Stimulated activated naive CD4-positive, alpha-beta T cell treated with Interleukin-2 at 50 U/mL for 16 hours (primary cell): ENCODE results near the gene IL15.
"Not testable (repeated sequence)": the region's sequence is repeated elsewhere in the genome, so short reads cannot be mapped to it uniquely, and the experiment has no call there.

ENCODE experiments used
- DNase-seq: peaks from one replicate; lab custom pipeline; 2025; lab: John Stamatoyannopoulos, UW

IL15 gene

DNA sequence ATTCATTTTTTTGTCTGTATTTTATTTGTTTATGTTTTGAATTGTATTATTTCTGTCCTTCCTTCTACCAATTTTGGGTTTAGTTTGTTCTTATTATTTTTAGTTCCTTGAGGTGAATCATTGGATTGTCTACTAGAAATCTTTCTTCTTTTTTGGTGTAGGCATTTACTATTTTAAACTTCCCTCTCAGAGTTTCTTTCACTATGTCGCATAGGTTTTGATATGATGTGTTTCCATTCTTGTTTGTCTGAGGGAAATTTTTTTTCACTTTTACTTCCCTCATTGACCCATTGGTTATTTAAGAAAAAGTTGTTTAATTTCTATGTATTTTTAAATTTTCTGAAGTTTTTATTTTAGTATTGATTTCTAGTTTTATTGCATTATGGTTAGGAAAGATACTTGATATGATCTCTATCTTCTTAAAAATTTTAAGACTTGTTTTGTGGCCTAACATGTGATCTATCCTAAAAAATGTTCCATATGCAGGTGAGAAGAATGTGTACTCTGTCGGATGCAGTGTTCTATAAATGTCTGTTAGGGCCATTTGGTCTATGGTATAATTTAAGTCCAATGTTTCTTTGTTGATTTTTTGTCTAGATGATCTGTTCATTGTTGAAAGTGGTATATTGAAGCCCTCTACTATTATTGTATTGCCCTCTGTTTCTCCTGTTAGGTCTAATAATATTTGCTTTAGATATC, 68.8 kb downstream of the IL15 start:
- no peak for DNase-seq

- DNase-seq = no peak
These were observed 69.5 kb downstream of the IL15 start for GRCh38 chr4:141705747-141706377.

DNA sequence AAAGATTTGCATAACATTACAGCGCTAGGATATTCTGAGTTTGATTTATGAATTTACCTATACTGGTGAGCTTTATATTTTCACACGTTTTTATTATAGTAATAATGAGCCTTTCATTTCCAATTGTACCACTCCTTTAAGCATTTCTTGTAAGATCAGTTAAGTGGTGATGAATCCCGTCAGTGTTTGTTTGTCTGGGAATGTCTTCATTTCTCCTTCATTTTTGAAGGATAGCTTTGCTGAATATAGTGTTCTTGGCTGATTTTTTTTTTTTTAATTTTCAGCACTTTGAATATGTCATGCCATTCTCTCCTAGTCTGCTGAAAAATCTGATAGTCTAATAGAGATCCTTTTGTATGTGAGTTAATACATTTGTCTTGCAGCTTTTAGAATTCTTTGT, 70.1 kb downstream of the IL15 start:
- no peak for DNase-seq

DNA sequence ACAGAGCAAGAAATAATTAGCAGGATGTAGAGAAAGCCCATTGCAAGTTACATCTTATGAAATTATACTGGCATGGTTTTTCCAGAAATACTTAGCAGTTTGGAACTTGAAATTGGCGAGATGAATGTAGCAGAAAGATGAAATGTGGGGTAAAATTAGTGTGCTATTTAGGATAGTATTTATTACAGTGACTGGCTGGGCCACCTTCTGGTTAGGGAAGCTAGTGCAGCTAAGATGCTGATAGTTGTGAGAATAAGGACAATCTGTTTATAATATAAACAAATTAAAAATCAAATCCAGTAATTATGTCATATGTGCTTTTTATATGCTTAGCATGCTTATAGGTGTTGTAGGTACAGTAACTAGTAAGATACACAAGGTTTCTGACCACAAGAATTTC, 74.8 kb downstream of the IL15 start:
- no peak for DNase-seq

GRCh38 chr4:141713185-141713584, 76.8 kb downstream of the IL15 start:
- DNase-seq = no peak

DNA sequence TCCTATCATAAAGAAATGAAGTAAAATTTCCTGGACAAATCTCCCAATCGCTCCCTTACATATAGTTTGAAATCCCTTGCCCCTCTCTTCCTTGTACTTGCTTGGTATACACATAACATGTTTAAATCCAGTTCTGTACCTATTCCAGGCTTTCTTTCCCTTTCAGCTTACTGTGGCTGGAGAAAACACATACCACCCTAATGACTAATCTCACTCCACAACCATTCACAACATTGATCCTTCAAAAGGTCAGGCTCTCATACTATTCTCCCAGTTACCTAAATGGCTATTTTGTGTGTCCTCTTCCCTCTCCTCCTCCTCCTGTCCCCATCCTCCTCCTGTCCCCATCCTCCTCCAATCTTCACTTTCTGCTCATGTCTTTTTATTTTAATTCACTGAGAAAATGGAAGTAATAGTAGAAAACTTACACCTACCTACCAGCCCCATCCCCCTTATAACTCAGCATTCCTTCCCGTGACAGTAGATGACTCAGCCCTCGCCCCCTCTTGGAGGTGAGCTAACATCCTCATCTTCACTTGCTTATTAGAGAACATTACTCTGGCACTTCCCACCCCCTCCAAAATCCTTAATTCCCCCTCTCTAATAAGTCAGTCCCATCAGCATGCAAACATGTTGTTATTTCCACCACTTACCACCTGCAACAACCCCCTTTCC, 77.5 kb downstream of the IL15 start:
- DNase-seq = no peak

DNA sequence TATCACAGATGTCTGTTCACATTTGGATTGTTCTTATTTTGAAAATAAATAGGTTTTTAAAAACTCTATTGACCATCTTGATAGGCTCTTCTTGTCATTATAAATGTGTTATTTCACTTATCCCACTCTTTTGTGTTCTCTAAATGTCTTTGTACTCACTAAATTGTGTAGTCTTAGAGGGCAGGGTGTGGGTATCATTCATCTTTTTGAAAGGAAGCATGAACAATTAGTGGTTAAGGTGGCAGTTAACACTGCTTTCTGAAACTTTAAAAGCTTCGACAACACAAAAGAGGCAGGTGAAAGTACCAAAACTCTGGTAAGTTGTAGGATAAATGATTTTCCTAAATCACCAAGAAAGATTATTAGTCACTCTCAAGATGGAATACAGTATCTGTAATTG, 83.2 kb downstream of the IL15 start:
- no peak for DNase-seq

- no peak for DNase-seq
These were observed 84.8 kb downstream of the IL15 start for GRCh38 chr4:141721174-141721573.

DNA sequence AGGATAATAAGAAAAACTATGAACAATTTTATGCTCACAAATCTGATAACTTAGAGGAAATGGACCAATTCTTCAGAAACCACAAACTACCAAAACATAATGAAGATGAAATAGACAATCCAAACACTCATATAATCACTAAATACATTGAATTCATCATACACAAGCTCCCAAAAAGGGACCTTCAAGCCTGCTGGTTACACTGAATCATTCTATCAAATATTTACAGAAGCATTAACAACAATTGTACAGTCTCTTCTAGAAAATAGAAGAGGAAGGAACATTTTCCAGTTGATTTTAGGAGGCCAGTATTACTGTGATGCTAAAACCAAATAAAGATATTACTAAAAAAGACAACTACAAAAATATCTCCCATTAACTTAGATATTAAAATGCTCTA, 88.3 kb downstream of the IL15 start:
- DNase-seq = no peak

- DNase-seq = no peak
These were observed 91.0 kb downstream of the IL15 start for GRCh38 chr4:141727420-141727819.

- no peak for DNase-seq
These were observed 94.4 kb downstream of the IL15 start for GRCh38 chr4:141730805-141731204.

GRCh38 chr4:141731481-141731880, 95.1 kb downstream of the IL15 start:
- no peak for DNase-seq

DNA sequence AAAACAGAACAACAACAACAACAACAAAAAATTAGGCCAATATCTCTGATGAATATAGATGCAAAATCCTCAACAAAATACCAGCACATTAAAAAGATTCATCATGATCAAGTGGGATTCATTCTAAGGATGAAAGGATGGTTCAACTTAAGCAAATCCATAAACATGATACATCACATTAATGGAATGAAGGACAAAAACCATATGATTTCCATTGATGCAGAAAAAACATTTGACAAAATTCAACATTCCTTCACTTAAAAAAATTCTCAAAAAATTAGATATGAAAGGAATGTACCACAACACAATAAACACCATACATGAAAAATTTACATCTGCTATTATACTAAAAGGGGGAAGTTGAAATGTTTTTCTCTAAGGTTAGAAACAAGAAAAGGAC, 103.3 kb downstream of the IL15 start:
- DNase-seq = no peak

DNA sequence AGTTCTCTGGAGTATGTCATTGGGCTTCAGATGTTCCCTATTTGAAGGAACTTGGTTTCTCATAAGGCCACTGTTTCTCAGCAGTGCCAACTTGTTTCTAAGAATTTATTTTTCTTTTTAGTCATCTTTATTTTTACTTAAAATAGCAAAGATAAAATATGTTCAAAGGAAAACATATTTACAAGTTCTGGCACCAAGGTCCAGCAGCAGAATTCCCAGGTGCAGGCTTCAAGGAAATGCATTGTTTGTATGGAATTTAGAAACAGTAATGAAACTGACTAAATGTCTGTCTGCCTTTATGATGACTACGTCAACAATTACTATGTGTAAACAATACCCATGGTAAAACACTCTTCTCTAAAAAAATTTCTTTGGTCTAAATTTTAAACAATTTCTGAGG, 109.6 kb downstream of the IL15 start:
- DNase-seq = no peak

- not testable (repeated sequence) for DNase-seq
These were observed 115.4 kb downstream of the IL15 start for GRCh38 chr4:141751806-141752205.

DNA sequence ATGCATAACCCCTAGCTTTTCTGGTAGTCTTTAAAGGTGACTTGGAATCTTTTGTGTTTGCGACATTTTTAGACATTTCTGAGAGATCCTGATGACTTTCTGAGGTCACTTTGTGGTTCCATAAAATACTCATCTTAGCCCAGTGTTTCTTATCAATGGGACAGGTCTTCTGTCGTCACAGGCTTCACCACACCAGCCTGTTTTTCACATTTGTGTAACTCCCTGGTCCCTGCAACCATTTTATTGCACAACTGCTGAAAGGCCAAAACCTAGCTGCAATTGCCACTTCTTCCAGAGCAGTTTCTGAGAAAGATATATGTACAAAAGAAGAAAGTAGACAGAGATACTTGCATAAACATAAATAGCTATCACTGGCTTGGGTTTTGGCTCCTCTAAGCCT, 120.9 kb downstream of the IL15 start:
- no peak for DNase-seq

GRCh38 chr4:141759796-141760425, 123.5 kb downstream of the IL15 start:
- DNase-seq = no peak

DNA sequence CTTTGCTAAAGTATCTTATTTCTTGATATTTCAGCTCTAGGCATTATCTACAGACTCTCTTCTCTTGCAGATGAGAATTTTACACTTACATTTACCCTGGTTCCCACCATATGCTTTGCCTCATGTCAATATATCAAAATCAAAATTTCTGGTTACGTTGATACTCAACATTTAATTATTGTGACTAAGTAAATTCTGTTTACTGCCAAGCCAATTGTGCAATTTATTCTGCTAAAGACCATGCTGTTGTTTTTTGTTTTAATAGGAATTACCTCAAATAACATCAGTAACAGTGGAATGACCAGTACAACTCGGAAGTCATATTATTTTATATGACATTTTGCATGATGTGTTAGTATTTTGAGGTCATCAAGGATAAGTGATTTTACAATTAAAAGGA, 125.5 kb downstream of the IL15 start:
- DNase-seq = no peak

DNA sequence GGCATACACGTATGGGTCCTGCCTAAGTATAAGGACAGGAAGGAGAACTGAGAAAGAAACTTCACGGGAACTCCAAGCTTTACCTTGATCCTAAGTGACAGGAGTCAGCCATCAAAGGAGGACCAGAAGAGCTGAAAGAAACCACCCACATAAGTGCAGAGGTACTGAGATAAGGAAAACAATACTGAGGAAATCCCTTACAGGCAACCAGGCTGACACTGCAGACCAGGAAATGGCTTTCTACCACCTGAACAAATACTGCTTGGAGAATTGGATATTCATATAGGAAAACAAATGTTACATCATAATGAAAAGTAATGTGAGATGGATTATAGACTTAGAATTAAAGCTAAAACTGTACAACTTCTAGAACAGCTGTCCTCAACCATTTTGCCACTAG, 127.0 kb downstream of the IL15 start:
- DNase-seq = no peak

GRCh38 chr4:141768954-141769353, 132.6 kb downstream of the IL15 start:
- DNase-seq = no peak

DNA sequence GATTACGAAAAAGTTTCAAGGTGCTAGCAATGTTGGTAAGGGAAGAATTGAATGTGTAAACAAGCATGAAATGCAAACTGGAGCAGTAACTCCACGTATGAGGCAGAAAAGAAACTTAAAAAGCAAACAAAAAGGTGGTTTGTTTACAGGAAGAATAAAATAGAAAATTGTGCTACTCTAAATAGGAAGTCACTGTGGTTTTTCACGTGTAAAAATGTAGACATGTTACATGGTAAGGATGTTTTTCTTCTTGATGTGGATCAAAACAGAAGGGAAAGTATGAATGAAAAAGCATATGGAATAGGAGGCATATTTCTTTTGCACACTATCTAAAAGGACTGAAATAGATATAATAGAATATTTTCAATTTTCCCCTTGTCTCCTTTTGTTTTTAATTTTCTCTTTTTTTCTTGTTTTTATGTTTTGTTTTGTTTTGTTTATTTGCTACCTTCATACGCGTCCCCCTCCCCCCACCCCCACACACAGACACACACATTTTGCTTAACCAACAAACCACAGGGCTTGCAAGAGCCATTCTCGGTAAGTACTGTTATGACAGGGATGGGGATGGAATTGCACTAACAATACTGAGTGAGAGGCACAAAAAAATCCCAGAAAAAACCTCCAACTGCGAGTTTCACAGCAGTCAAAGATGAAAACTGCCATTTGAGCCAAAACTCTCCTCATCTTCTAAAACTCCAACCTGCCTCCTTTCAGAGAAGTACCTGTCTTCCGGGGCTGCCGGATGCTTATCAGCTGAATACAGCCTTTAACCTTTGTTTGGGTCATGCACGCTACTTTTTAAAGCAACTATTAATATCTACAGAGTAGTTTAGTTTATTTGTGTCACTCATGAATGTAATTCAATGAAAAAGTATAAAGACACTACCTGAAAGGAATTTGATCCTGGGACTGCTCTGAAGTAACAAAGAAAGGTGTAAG, 135.8 kb downstream of the IL15 start:
- no peak for DNase-seq

DNA sequence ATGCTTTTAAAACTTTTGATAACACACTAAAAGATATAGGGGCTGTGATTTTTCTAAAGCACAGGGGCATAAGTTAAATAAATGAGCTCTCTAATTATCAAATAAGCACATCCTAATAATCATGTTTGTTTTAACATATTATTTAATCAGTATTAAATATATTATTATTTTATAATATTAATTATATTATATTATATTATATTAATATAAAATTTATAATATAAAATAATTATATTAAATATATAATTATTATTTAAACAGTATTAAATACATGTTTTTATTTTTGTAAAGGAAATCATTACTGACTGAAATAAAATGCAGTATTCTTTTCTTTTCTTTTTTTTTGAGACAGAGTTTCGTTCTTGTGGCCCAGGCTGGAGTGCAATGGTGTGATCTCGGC, 136.5 kb downstream of the IL15 start:
- DNase-seq = no peak
